HCT116 (cell line): ENCODE measurements around the gene SAT1. TPM values are rescaled to one million over a fixed set of nuclear protein-coding genes. Genes with fewer than 3 reads are reported as not detected.

ENCODE experiments used
- CBX3 ChIP-seq: IDR thresholded peaks from 2 replicates; pipeline ENCODE4 v1.6.1; 2012; ENCODE audit warnings: low read depth
- CEBPB ChIP-seq: IDR thresholded peaks from 2 replicates; pipeline ENCODE4 v1.6.1; 2012; ENCODE audit warnings: low read depth
- EGR1 ChIP-seq: IDR thresholded peaks from 2 replicates; pipeline ENCODE4 v1.6.1; 2012; ENCODE audit warnings: low read depth
- EZH2 ChIP-seq: fragments of 200-600 bp; sonication (generic); IDR thresholded peaks from 2 replicates; pipeline ENCODE4 v1.6.1; 2017; ENCODE audit warnings: antibody characterized with exemption, mixed run types
- EZH2phosphoT487 ChIP-seq: fragments of 200-600 bp; IDR thresholded peaks from 2 replicates; pipeline ENCODE4 v1.6.1; 2018; ENCODE audit warnings: antibody characterized with exemption, borderline replicate concordance
- POLR2AphosphoS5 ChIP-seq: IDR thresholded peaks from 2 replicates; pipeline ENCODE4 v1.6.1; 2011; ENCODE audit warnings: mild to moderate bottlenecking, low read depth, low read length, moderate library complexity
- RAD21 ChIP-seq: IDR thresholded peaks from 2 replicates; pipeline ENCODE4 v1.6.1; 2012; ENCODE audit warnings: low read depth, mild to moderate bottlenecking
- SIN3A ChIP-seq: IDR thresholded peaks from 2 replicates; pipeline ENCODE4 v1.6.1; 2012; ENCODE audit warnings: low read depth
- SRF ChIP-seq: IDR thresholded peaks from 2 replicates; pipeline ENCODE4 v1.6.1; 2012; ENCODE audit warnings: low read depth
- TCF7L2 ChIP-seq: IDR thresholded peaks from 2 replicates; pipeline ENCODE4 v1.7.0; 2011; ENCODE audit warnings: borderline replicate concordance, inconsistent platforms; ENCODE audit not compliant: insufficient read depth, insufficient read length; ENCODE audit errors: extremely low read depth
- YY1 ChIP-seq: IDR thresholded peaks from 2 replicates; pipeline ENCODE4 v1.6.1; 2011; ENCODE audit warnings: low read length, low read depth, moderate library complexity, mild to moderate bottlenecking; ENCODE audit not compliant: insufficient replicate concordance; ENCODE audit errors: extremely low read depth
- ZFX ChIP-seq: fragments of 450-650 bp; IDR thresholded peaks from 2 replicates; pipeline ENCODE4 v1.6.1; 2017
- ZNF274 ChIP-seq: fragments of 200-500 bp; sonication (Bioruptor generic); IDR thresholded peaks from 2 replicates; pipeline ENCODE4 v1.6.1; 2014; ENCODE audit warnings: mild to moderate bottlenecking, low read depth, low read length, inconsistent platforms
- total RNA-seq: library from RNA; stranded (reverse); gene quantifications from one replicate; pipeline ENCODE4 v1.2.1, GENCODE V29; 2021; ENCODE audit not compliant: unreplicated experiment
- TF ChIP-seq, protein P1 (sequence below): IDR thresholded peaks from 2 replicates; pipeline ENCODE4 v1.6.1; 2012
- TF ChIP-seq, protein P2 (sequence below): IDR thresholded peaks from 2 replicates; pipeline ENCODE4 v1.6.1; 2012
- TF ChIP-seq, protein P3 (sequence below): IDR thresholded peaks from 2 replicates; pipeline ENCODE4 v1.6.1; 2011; ENCODE audit warnings: mild to moderate bottlenecking, low read length, moderate library complexity; ENCODE audit not compliant: insufficient replicate concordance; ENCODE audit errors: extremely low read depth

Gene SAT1
- total RNA-seq, 1 experiment from 2014 or later, result 821 TPM

DNA sequence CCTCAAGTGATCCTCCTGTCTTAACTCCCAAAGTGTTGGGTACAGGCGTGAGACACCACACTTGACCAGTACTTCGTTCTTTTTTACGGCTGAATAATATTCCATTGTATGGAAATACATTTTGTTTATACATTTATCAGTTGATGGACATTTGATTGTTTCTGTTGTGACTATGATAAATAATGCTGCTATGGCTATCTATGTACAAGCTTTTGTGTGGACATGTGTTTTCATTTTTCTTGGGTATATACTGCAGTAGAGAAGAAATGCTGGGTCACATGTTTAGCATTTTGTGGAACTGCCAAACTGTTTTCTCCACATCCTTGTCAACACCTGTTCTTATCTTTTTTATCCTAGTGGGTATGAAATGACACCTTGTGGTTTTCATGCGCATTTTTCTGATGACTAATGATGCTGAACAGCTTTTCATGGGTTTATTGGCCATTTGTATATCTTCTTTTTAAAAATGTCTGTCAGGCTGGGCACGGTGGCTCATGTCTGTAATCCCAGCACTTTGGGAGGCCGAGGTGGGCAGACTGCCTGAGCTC lies 37.3 kb downstream of the SAT1 start (continued):
- no peak for TF ChIP-seq TCF7L2
- no peak for TF ChIP-seq POLR2AphosphoS5
- TF ChIP-seq SIN3A, result no peak
- TF ChIP-seq YY1, result no peak
- no peak for TF ChIP-seq EZH2
- no peak for TF ChIP-seq SRF
- no peak for TF ChIP-seq ZNF274
- no peak for TF ChIP-seq CEBPB
- TF ChIP-seq EGR1, result no peak
- TF ChIP-seq, protein P1, sequence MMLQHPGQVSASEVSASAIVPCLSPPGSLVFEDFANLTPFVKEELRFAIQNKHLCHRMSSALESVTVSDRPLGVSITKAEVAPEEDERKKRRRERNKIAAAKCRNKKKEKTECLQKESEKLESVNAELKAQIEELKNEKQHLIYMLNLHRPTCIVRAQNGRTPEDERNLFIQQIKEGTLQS, result no peak
- TF ChIP-seq EZH2phosphoT487, result no peak
- TF ChIP-seq, protein P2, sequence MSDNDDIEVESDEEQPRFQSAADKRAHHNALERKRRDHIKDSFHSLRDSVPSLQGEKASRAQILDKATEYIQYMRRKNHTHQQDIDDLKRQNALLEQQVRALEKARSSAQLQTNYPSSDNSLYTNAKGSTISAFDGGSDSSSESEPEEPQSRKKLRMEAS, result no peak
- no peak for TF ChIP-seq CBX3
- TF ChIP-seq RAD21, result peak; percentile 49; the same call in 1 of the 2 replicates
- no peak for TF ChIP-seq ZFX
- TF ChIP-seq, protein P3, sequence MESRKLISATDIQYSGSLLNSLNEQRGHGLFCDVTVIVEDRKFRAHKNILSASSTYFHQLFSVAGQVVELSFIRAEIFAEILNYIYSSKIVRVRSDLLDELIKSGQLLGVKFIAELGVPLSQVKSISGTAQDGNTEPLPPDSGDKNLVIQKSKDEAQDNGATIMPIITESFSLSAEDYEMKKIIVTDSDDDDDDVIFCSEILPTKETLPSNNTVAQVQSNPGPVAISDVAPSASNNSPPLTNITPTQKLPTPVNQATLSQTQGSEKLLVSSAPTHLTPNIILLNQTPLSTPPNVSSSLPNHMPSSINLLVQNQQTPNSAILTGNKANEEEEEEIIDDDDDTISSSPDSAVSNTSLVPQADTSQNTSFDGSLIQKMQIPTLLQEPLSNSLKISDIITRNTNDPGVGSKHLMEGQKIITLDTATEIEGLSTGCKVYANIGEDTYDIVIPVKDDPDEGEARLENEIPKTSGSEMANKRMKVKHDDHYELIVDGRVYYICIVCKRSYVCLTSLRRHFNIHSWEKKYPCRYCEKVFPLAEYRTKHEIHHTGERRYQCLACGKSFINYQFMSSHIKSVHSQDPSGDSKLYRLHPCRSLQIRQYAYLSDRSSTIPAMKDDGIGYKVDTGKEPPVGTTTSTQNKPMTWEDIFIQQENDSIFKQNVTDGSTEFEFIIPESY, result no peak
